WTC11 (cell line): ENCODE results near the gene NCBP1. TPM values are rescaled to one million over a fixed set of nuclear protein-coding genes. Genes with fewer than 3 reads are reported as not detected.

Experiments
- ATAC-seq: fragments of 200-7000 bp; cut with Tn5 transposase; 2 replicates; pipeline ENCODE4 v1.10.0; 2021; ENCODE audit warnings: mild to moderate bottlenecking, moderate library complexity
- CTCF ChIA-PET: fragments of 300-600 bp; sonication (Branson Sonifier 250); formaldehyde crosslinking; loops from one replicate; lab custom pipeline; 2021; ENCODE audit warnings: antibody characterized with exemption; lab: Charles Lee
- POLR2A ChIA-PET: fragments of 350-600 bp; sonication (Branson Sonifier 250); formaldehyde crosslinking; loops from one replicate; lab custom pipeline; 2021; ENCODE audit warnings: antibody characterized with exemption; lab: Charles Lee
- DNase-seq: peaks from one replicate; pipeline ENCODE4 v3.0.0; 2021; ENCODE audit warnings: low spot score
- H3K27ac Mint-ChIP-seq: 2 replicates; pipeline ENCODE4 v1.8.0; 2021; ENCODE audit warnings: mixed read lengths
- H3K27me3 Mint-ChIP-seq: 2 replicates; pipeline ENCODE4 v1.8.0; 2021; ENCODE audit warnings: low read depth, mild to moderate bottlenecking, moderate library complexity, mixed read lengths
- H3K36me3 Mint-ChIP-seq: 2 replicates; pipeline ENCODE4 v1.8.0; 2021; ENCODE audit warnings: mixed read lengths
- H3K4me1 Mint-ChIP-seq: 2 replicates; pipeline ENCODE4 v1.8.0; 2022; ENCODE audit warnings: mixed read lengths
- H3K4me3 Mint-ChIP-seq: 2 replicates; pipeline ENCODE4 v1.8.0; 2021; ENCODE audit warnings: mild to moderate bottlenecking, moderate library complexity, mixed read lengths
- H3K9me3 Mint-ChIP-seq: 2 replicates; pipeline ENCODE4 v1.8.0; 2021; ENCODE audit warnings: mixed read lengths
- ARID4B ChIP-seq: sonication (generic); formaldehyde crosslinking; IDR thresholded peaks from 2 replicates; pipeline ENCODE4 v1.8.0; 2023; ENCODE audit warnings: missing genetic modification reagents, mild to moderate bottlenecking, borderline replicate concordance
- CBFB ChIP-seq: sonication (generic); formaldehyde crosslinking; IDR thresholded peaks from 2 replicates; pipeline ENCODE4 v1.8.1; 2022; ENCODE audit warnings: mild to moderate bottlenecking, low read depth, missing genetic modification reagents
- CDX4 ChIP-seq: fragments of 250-450 bp; sonication (Bioruptor Pico); IDR thresholded peaks from 2 replicates; pipeline ENCODE4 v1.9.0; 2021; ENCODE audit warnings: moderate library complexity, mild to moderate bottlenecking, inconsistent platforms, borderline replicate concordance
- E2F4 ChIP-seq: sonication (generic); formaldehyde crosslinking; IDR thresholded peaks from 2 replicates; pipeline ENCODE4 v1.8.1; 2022; ENCODE audit warnings: low read depth, mild to moderate bottlenecking, moderate library complexity, missing genetic modification reagents, borderline replicate concordance
- GRHL2 ChIP-seq: fragments of 250-450 bp; sonication (Bioruptor Pico); IDR thresholded peaks from 2 replicates; pipeline ENCODE4 v1.8.0; 2022; ENCODE audit warnings: mild to moderate bottlenecking, moderate library complexity; ENCODE audit not compliant: insufficient replicate concordance, severe bottlenecking
- IRF1 ChIP-seq: sonication (generic); formaldehyde crosslinking; IDR thresholded peaks from 2 replicates; pipeline ENCODE4 v1.8.0; 2023; ENCODE audit warnings: missing genetic modification reagents
- IRF2 ChIP-seq: sonication (generic); formaldehyde crosslinking; IDR thresholded peaks from 2 replicates; pipeline ENCODE4 v1.8.0; 2022; ENCODE audit warnings: low read depth, missing genetic modification reagents, borderline replicate concordance
- JUN ChIP-seq: sonication (generic); formaldehyde crosslinking; IDR thresholded peaks from 2 replicates; pipeline ENCODE4 v1.8.0; 2023; ENCODE audit warnings: mild to moderate bottlenecking, missing genetic modification reagents
- MYBL2 ChIP-seq: sonication (generic); formaldehyde crosslinking; IDR thresholded peaks from 2 replicates; pipeline ENCODE4 v1.8.1; 2023; ENCODE audit warnings: mild to moderate bottlenecking, moderate library complexity, missing genetic modification reagents
- PRDM15 ChIP-seq: sonication (generic); formaldehyde crosslinking; IDR thresholded peaks from 2 replicates; pipeline ENCODE4 v1.8.0; 2022; ENCODE audit warnings: missing genetic modification reagents
- PREB ChIP-seq: sonication (generic); formaldehyde crosslinking; IDR thresholded peaks from 2 replicates; pipeline ENCODE4 v1.8.1; 2022; ENCODE audit warnings: mild to moderate bottlenecking, missing genetic modification reagents, moderate library complexity, borderline replicate concordance
- PRRX2 ChIP-seq: fragments of 250-450 bp; sonication (Bioruptor Pico); IDR thresholded peaks from 2 replicates; pipeline ENCODE4 v1.8.0; 2021; ENCODE audit warnings: mild to moderate bottlenecking
- USF2 ChIP-seq: sonication (generic); formaldehyde crosslinking; IDR thresholded peaks from 2 replicates; pipeline ENCODE4 v1.8.1; 2023; ENCODE audit warnings: mild to moderate bottlenecking, missing genetic modification reagents, moderate library complexity
- ZMAT4 ChIP-seq: fragments of 250-450 bp; sonication (Bioruptor Pico); IDR thresholded peaks from 2 replicates; pipeline ENCODE4 v1.9.0; 2021; ENCODE audit warnings: mild to moderate bottlenecking
- ZNF416 ChIP-seq: fragments of 250-450 bp; sonication (Bioruptor Pico); IDR thresholded peaks from 2 replicates; pipeline ENCODE4 v1.9.0; 2021; ENCODE audit warnings: mild to moderate bottlenecking, inconsistent platforms
- ZNF423 ChIP-seq: fragments of 250-450 bp; sonication (Bioruptor Pico); IDR thresholded peaks from 2 replicates; pipeline ENCODE4 v2.1.2; 2022; ENCODE audit warnings: mild to moderate bottlenecking, moderate library complexity
- ZSCAN18 ChIP-seq: fragments of 250-450 bp; sonication (Bioruptor Pico); IDR thresholded peaks from 2 replicates; pipeline ENCODE4 v2.1.2; 2022; ENCODE audit warnings: mild to moderate bottlenecking, moderate library complexity
- total RNA-seq: library from RNA; stranded (reverse); gene quantifications from 3 replicates; pipeline ENCODE4 v1.2.3, GENCODE V29; 2021

The NCBP1 gene
- total RNA-seq, 1 experiment from 2014 or later: 61.1 TPM

GRCh38 chr9:97694769-97695168 lies 61.1 kb downstream of the NCBP1 start:
- no peak for TF ChIP-seq E2F4
- TF ChIP-seq USF2 (CRISPR knock-in tag): no peak
- TF ChIP-seq CDX4 (CRISPR knock-in tag): no peak
- TF ChIP-seq PRRX2 (CRISPR knock-in tag): no peak
- no peak for TF ChIP-seq MYBL2 (CRISPR knock-in tag)
- no peak for DNase-seq
- Mint-ChIP-seq H3K4me1 (peaks cover 16% of the 10 kb centered on the region), H3K4me3 (no peak overlapping the region), H3K36me3 (no peaks in the 10 kb centered on the region), H3K27me3 (peaks cover 40% of the 10 kb centered on the region), H3K9me3 (no peaks in the 10 kb centered on the region), H3K27ac (no peak overlapping the region)
- ATAC-seq: no peak
- CTCF ChIA-PET: no interaction called here
- POLR2A ChIA-PET: no interaction called here

- Mint-ChIP-seq H3K9me3 (no peaks in the 10 kb centered on the region), H3K27ac (no peak overlapping the region), H3K4me1 (peaks cover 16% of the 10 kb centered on the region), H3K27me3 (peaks cover 45% of the 10 kb centered on the region), H3K36me3 (no peaks in the 10 kb centered on the region), H3K4me3 (no peak overlapping the region)
- DNase-seq (no peak), ATAC-seq (no peak)
- CTCF ChIA-PET: no interaction called here
- POLR2A ChIA-PET: no interaction called here
- no peak for TF ChIP-seq ZSCAN18 (CRISPR knock-in tag)
- TF ChIP-seq IRF2 (CRISPR knock-in tag): no peak
- TF ChIP-seq IRF1 (CRISPR knock-in tag): no peak
- no peak for TF ChIP-seq ZNF423
- no peak for TF ChIP-seq ARID4B
- TF ChIP-seq CBFB (CRISPR knock-in tag): no peak
- no peak for TF ChIP-seq ZMAT4 (CRISPR knock-in tag)
- TF ChIP-seq PRDM15 (CRISPR knock-in tag): no peak
- TF ChIP-seq PREB (CRISPR knock-in tag): no peak
- TF ChIP-seq JUN (CRISPR knock-in tag): no peak
- TF ChIP-seq GRHL2: no peak
- TF ChIP-seq USF2 (CRISPR knock-in tag): no peak
- no peak for TF ChIP-seq E2F4
- no peak for TF ChIP-seq ZNF416 (CRISPR knock-in tag)
Observed at GRCh38 chr9:97695390-97695789, 61.8 kb downstream of the NCBP1 start.
